Embryonic facial prominence (tissue), 1 donor: ENCODE results near the gene TDRD7.

Experiments
- DNase-seq: peaks from one replicate; pipeline ENCODE4 v3.0.0-alpha.2; 2016; ENCODE audit errors: extremely low spot score

TDRD7 gene

DNA sequence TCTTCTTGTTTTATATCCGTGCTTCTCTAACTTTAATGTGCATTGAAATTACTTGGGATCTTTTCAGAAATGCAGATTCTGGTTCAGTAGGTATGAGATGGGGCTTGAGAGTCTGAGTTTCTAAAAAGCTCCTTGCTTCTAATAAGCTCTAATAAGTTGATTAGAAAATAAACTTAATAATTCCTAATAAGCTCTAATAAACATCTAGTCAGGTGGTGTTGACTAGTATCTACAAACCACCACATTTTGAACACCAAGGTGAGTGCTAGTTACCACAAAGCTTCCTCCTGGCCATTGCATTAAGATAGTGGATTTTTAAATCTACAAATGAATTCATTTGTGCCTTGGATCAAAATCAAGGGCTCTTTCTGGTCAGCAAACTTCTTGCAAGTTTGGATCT, 94.9 kb downstream of the TDRD7 start:
- DNase-seq: no peak

DNA sequence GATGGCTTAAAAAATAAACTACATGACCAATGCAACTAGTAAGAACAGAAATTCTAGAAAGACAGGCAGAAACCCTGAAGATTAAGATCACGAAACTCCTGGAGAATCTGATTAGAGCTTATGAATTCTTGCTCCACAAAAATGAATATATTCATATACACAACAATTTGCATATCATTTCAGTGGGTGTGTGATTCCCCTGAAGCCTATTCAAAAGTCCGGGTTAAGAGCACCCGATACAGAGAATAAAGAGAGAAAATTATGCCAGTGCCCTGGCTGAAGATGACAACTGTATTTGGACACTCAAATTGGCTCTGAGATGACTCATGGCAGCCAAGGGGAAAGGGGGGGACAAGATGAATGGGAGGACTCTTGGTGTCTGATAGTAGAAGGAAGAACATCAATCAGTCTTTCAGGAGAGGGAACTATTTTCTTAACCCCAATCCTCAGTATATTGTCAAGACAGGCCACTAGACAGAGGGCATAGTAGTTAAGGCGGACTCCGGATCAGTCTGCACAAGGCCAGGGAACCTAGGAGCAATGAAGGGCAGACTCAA, 95.6 kb downstream of the TDRD7 start:
- no peak for DNase-seq

DNA sequence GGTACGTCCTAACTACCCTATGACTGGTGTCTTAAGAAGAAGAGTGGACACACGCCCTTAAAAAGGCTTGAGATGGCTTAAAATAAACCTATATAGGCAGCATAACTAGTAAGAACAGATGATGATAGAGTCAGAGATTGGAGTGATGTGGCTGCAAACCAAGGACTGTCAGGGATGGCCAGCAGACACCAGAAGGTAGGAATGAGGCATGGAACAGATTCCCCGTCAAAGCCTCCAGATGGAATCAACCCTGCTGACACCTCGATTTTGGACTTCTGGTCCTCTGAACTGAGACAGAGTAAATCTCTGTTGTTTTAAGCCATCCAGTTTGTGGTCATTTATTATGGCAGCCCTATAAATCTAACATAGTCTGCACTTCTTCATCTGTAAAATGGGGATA, 97.0 kb downstream of the TDRD7 start:
- no peak for DNase-seq

DNA sequence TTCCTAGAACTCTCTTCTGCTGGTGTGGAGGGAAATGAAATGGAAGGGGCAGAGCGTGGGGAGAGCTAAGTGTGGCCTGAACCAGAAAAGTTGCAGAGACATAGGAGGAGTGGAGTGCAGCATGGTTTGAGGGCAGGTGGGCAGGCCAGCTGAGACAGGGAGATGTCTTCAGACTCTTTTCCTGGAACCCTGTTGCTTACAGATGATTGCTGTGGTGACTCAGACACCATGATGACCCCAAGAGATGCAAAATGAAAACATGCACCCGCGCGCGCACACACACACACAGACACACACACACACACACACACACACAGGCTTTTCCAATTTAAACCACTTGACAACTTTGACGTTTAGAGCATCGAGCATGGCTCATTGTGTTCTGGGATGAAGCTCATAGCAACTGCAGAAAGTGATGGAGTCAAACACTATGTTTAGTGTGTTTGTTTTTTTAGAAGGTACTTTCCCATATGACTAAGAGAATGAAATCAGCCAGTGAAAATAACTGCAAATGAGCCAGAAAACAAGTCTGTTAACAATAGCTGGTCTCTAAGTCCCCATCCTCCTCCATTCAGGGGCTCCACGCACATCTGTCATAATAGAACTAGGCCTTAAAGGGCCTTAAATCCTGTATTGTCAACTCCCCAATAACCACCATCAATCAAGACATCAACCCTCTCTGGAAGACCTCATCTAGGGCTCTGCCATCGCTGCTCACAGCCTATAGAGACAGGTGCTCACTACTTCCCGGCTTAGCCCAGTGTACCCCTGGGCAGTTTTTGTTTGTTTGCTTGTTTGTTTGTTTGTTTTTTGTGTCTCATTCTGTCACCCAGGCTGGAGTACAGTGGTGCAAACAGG, 99.1 kb downstream of the TDRD7 start:
- DNase-seq: no peak

DNA sequence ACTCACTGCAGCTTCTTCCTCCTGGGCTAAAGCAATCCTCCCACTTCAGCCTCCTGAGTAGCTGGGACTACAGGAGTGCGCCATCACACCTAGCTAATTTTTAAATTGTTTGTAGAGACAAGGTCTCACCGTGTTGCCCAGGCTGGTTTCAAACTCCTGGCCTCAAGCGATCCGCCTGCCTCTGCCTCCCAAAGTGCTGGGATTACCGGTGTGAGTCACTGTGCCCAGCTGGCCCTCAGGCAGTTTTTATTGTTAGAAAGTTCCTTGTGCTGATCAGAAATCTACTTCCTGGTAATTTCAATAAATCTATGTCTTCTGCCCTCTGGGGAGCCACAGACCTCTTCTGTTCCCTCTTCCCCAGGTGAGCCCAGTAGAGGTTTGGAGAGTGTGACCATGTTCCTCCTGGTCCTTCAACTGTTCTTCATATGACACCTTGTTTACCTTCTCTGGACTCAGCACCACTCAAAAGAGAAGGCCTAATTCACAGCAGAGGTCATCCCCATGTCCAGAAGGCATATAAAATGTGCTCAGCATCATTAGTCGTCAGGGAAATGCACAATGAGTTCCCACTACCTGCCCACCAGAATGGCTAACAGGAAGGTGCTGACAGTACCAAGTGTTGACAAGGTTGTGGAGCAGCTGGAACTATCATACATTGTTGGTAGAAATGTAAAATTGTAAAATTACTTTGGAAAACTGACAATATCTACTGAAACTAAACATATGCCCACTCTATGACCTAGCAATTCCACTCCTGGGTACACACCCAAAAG, 99.9 kb downstream of the TDRD7 start:
- DNase-seq: no peak

DNA sequence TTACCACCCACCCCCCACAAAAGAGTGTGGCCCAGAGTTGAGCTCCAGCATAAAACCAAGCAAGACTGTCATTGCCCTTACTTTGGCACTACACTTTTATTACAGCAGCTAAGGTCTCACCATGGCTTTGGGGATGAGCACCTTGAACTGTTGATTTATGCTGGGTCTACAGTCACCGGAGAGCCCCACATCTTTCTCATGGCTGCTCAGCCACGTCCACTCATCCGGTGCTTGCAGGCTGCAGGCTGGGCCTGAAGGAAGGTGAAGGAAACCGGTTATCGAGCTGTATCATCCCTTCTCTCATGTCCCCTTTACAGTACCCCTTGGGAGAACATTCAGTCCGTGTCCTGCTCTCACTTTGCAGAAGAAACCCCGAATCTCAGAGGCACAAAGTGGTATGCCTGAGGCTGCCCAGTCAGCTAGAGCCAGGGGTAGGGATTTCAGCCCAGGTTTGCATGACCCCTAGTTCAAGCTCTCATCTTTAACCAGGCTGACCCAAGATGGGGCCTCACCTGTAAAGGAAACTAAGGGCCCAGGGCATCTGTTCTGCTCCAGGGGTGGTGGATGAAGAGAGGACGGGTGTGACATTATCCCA, 101.2 kb downstream of the TDRD7 start:
- DNase-seq: no peak

DNA sequence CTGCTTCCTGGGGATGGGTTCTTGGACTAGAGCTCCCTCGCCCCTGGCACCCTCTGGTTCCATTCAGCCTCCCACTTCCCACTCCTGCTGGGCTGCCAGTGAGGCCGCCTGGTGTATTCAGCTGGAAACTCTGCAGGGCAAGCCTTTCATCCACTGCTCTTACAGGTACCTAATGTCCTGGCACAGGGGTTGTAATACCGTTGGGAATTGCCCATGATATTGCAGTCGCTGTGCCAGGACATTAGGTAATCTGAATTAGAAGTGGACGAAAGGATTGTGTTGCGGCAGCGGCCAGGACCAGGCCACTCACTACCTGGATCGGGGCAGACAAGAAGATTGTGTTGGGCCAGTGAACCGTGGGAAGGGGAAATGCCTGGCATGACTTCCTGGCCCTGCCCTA, 102.6 kb downstream of the TDRD7 start:
- DNase-seq: no peak

DNA sequence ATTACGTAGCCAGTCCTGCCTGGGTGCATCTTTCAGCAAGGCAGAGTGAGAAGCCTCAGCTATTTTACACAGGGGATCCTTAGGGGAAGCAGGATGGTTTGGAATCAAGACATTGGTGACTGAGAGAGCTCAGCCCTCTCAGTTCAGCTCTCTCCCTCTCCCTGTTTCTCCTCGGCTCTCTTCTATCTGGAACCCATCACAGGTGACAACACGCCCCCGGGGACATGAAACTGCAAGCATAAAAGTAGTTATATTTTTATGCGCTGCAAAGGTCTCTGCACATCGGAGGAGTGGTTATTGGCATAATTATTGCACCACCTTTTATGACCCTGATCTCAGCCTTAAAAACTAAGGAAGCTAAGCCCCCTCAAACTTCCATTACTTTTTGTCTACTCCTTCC, 103.8 kb downstream of the TDRD7 start:
- no peak for DNase-seq

DNA sequence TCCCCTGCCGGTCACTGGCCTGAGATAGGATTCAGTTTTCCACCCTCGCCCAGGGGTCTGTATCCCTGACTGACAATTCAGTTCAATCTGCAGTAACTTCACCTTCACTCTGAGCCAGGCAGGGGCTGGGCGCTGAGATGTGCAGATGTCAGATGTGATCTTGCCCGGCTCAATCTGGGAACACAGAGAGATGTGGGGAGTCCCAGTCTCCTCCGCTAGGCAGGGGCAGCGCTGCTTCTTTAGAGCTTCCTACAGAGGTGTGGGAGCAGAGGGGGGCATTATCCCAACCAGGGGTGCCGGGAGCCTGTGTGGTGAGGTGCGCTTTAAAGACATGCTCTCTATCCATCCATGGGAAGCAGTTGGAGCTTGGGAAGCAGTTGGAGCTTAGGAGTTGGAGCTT, 104.2 kb downstream of the TDRD7 start:
- DNase-seq: no peak

DNA sequence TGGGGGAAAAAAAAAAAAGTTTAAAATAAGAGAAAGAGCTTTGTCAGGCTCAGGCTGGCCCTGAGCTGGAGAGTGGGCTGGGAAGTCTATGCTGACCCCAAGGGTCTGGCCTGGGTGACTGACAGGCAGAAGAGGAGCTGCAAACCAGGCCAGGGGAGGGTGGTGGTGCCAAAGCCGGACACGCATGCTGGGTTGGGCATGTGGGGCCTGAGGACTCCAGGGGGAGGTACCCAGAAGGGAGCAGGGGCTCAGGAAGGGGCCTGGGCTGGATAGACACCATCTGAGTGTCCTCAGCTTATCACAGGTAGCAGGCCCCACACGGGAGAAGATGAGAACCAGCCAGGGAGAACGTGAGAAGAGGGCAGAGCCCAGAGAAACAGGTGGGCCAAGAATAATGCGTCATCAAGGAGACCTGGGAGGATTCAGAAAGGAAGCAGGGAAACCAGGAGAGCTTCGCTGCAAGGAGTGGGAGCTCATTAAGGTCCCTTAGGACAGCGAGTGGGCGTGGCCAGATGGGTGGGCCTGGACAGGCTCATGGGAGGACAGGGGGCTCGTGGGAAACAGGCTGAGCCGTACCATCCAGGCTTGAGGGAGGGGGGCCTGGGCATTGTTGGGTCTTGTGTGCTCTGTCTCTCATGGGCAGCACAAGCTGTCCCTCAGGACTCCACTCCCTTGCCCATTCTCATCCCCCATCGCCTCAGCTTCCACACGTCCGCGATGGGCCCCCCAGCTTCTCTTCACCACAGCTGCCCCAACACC, 105.6 kb downstream of the TDRD7 start:
- no peak for DNase-seq

DNA sequence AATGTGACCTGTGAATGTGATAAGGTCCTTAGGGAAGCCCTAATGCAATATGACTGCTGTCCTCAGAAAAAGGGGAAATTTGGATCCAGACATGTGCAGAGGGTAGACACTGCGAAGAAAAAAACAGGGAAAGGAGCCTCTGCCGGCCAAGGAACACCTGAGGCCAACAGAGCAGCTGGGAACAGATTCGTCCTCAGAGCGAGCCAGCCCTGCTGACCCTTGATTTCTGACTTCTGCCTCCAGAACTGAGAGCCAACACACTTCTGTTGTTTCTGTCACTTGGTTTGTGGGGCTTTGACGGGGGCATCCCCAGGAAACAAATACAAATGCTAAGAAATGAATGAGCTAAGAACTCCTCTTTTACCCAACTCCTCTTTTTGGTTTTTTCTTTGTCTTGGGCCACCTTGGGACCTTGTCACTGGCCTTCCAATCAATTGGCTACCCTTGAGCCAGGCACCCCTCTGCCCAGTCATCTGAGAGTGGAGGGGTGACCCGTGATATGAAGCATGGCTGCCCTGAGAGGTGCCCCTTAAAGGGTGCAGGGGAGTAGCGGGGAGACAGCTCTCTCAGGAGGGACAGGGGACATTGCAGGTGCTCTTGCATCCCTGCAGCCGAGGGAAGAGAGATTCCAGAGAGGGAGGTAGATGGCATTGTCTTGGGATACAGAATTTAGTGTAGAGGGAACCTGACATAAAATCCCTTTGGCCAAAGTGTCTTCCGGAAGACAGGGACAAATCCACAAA, 106.4 kb downstream of the TDRD7 start:
- no peak for DNase-seq

DNA sequence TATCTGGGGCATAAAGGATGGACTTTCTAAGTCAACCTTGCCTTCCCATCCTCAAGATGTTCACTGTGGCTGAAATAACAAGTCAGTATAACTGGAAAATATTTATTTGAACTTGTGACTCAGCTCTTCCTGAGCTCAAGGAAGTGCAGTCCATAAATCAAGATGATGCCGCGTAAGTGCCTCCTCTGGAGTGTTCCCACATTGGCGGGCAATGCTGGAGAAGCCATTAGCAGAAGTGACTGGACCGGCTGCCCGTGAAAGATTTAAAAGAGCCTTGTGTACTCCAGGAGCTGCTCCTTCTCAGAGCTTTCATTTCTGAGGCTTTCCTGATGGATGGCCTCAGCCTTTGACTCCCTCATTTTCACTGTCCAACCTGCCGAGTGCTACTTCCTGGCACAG, 107.0 kb downstream of the TDRD7 start:
- DNase-seq: no peak

DNA sequence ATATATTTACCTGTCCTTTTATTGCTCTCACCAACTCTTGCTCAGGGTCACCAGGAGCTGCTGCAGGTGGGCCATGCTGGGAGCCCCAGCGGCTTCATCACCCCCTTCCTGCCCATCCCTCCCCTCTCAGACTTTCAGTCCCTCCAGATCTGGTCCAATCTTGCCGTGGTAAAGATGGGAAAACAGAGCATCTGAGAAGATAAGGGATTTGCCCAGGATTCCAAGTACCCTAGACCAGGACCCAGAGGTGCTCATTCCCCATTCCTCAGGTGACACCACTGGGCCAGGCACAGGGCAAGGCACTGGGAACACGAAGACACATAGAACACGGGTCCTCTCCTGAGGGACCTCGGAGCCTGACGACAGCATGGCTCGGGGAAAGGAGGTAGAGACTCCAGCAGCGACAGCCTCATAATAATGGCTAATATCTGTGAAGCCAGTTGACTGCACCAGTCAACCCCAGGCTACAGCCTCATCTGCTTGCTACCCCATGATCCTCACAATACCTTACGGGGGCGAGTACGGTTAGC, 107.6 kb downstream of the TDRD7 start:
- DNase-seq: no peak

DNA sequence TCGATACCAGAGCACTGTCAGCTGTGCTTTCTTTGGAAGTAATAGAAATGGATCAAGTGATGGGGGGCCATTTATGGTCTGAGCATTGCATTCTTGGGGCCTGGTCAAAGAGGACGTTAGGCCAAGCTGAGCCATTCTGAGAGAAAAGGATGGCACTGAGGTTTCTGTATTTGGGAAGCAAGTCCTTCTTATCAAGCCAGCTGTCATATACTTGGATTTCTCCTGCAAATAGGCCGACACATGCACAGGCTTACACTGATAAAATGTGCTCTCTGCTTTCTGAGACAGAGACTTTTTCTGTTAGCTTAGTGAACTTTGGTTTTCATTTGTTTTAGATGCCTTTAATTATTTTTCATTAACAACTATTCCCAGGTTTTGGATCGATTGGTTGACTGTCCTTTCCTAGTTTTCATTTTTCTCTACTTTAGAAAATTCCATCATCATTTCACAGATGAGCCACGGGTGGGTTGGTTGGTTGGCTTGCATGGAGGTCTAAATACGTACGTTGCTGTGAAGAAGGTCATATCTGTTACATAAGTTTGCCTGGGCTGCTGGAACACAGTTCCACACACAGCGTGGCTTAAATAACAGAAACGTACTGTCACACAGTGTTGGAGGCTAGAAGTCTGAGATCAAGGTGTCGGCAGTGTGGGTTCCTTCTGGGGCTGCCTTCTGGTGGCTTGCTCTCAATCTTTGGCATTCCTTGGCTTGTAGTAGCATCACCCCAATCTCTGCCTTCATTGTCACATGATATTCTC, 109.9 kb downstream of the TDRD7 start:
- DNase-seq: no peak

DNA sequence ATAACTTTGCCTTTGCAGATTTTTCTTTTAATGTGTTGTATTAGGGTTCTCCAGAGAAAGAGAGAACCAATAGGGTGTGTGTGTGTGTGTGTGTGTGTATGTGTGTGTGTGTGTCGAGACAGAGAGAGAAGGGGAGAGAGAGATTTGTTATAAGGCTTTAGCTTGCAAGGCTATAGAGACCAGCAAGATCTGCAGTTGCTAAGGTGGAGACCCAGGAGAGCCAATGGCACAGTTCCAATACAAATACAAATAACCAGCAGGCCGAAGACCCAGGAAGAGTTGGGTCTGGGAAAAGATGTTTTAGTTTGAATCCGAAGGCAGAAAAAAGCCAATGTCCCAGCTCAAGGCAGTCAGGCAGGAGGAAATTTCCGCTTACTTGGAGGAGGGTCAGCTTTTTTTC, 112.5 kb downstream of the TDRD7 start:
- no peak for DNase-seq

DNA sequence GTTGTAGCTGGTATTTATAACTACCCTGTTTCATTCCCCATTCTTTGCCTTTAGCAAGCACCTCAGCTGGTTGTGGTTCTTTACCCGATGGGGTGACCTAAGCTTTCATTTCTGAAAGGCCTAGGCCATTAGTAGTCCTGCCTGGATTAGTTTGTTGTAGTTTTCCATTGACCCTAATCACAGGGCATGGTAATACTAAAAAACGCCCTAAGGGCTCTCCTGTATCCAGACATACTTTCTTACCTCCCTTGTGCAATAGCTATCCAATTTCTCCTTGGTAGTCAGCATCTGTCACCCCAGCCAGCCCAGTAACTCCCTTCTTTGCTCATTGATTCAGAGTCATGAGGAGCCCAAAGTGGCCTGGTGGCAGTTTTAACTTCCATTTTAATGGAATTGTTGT, 113.6 kb downstream of the TDRD7 start:
- DNase-seq: no peak

DNA sequence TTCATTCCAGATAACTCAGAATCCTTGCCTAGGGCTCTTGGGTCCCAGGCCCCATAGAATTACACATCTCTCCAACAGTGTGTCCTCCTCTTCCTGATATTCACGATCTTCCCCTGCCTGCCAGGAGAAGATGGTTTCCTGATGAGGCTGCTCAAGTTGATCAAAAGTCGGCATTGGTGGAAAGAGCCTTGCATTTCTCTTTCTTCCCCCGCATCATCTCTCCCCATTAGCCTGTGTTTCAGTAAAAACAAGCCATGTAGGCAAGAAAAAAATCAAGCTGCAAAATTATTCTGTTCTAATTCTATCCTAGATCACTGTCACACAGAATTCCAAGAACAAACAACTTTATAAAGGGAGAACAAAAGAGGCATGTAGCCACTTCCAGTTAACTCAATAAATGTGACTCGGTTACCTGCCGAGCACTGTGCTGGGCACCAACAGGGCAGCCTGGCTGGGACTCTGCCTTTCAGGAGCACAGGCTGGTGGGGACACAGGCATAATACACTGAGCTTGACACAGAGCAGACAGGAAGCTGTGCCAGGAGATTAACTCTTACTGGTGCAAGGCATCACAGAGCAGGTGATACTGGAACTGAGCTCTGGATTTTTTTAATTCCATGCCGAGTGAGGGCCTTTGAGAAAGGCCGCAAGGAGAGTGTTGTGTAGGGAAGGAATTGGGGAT, 115.1 kb downstream of the TDRD7 start:
- no peak for DNase-seq

DNA sequence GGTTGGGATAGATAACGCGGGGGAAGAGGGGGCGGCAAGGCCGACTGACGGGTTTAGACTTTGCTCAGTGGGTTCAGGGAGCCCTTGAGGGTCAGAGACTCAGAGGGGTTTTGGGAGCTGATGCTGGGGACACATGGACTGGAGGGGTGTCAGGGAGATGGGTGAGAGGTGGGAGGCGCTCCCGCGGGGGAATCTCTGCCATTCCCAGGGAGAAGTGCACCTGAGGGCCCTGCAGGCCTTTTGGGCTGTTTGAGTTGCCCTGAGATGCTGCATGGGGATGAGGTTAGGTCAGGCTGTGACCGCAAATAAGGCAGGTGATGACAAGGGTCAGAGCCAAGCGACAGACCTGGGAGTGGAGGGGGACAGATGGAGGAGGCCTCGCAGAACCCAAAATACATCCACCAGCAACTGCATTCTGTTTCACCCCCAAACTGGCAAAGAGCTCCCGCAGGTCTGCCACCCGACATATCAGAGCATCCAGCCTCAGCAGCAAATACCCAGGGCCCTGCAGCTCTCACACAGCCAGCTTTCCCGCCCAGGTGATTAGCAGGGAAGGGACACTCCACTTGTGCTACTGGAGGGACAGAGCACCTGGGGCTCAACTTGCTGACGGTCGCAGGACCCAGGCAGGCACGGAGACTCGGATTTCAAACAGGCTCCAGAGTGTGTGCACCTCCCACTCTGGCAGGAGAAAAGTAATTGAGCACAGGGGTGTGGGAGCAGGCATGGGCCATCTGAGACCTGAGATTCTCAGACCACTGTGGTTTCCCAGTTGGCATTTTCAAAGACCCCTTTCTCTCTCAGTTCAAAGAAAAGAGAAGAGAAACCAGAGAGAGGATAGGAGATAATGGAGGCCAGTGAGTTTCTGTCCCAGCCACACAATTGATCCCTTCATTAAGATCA, 116.0 kb downstream of the TDRD7 start:
- no peak for DNase-seq
